GM19372 (cell line): ENCODE results near the gene DNAJC28.
A peak's percentile ranks its signal among the peaks of the same experiment; 100 is the strongest.
"Not testable (repeated sequence)": the region's sequence is repeated elsewhere in the genome, so short reads cannot be mapped to it uniquely, and the experiment has no call there.

Experiments used
- ATAC-seq: cut with Tn5 transposase; IDR thresholded peaks from one replicate; pipeline ENCODE4 v1.9.1; 2021; ENCODE audit warnings: mild to moderate bottlenecking, low read depth, moderate library complexity; ENCODE audit not compliant: unreplicated experiment

DNAJC28 gene

DNA sequence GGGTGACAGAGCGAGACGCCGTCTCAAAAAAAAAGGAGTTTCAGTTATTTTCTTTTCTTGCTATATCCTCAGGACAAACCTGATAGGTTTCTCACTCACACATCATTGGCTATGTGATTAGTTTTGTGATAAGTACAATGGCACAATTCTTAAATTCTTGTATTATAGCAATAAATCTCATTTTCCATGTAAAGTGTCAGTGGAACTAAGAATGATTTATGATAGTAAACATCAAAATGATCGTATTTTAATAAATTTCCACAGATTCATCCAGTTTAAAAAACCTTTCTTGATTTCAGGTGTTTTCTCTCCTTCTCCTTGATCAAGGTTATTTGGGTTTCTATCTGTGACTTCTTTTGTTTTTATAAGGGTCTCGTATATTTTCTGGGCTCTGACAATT lies 3.5 kb downstream of the DNAJC28 start:
- no peak for ATAC-seq

DNA sequence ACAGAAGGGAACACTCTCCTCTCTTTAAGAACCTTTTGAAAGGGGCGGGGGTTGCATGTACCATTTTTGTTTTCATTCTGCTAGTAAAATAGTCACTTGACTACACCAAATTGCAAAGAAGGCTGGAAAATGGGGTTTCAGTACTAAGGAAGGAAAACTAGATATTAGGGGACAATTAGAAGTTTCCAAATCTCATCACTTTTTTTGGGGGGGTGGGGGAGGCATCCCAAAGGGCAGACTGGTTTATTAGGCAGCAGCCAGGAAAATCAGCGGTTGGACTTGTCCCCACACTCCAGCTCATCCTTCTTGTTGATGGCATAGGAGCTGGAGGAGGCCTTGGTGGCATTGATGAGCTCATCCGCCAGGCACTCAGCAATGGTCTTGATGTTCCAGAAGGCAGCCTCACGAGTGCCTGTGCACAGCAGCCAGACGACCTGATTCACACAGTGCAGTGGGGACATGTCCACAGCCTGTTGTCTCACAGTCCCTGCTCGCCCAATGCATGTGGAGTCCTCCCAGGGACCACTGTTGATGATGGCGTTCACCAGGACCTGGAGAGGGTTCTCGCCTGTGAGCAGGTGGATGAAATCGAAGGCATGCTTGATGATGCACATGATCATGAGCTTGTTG lies 10.1 kb downstream of the DNAJC28 start:
- ATAC-seq: no peak

DNA sequence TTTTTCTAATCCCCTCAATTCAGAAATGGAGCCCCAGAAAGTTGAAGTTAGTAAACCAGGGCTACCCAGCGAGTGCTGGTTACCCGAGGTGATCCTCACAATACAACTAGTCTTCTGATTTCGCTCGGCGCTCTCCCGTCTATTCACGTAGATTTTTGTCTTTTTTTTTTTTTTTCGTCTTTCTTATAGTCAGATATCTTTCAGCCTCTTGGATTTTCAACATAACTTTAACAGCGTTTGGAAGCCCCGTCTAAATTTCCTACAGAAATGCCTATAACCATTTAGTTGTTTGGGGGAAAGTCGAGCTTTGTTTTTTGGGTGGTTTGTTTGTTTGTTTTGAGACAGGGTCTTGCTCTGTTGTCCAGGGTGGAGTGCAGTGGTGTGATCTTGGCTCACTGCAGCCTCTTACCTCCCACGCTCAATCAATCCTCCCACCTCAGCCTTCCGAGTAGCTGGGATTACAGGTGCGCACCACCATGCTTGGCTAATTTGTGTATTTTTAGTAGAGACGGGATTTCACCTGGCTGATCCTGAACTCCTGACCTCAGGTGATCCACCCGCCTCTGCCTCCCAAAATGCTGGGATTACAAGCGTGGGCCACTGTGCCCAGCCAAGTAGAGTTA lies 10.9 kb downstream of the DNAJC28 start:
- ATAC-seq: no peak

DNA sequence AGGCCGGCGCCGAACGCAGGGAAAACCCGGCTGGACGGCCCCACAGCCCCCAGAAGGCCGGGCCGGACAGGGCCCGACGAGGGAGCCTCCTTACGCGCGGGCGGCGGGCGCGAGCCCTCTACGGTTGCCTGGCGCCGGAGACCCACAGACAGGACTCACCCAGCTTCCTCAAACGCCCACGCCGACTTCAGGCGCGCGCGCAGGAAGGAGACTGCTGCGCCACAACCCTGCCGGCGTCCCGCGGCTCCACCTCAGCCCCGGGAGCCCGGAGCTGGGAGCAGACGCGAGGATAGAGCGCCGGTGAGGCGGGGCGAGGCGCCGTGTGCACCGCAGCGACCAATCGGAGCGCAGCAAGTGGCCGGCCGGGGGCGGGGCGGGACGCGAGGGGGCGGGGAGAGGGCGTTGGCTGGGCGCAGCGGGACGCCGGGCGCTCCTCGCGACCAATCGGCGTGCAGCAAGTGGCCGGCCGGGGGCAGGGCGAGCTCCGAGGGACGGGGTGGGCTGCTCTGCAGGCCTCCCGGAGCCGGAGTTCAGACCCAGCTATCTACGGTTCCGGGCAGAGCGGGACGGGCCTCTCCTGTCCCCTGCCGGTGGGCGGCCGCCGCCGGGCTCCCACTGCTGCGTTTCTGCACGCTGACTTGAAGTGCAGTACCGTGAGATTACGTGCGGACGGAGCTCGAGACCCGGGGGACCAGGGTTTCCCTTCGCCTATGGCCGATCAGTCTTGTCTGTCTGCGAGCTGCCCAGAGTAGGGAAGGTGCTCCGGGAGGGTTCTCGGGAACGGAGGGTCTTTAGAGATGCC lies 11.6 kb downstream of the DNAJC28 start, which contains the start of gene TMEM50B:
TSS of gene TMEM50B (minus strand) at position 296 of the 802 bp plus-strand sequence. CDS start 11,089 bp downstream, outside the sequence.
- peak; percentile 87 for ATAC-seq

DNA sequence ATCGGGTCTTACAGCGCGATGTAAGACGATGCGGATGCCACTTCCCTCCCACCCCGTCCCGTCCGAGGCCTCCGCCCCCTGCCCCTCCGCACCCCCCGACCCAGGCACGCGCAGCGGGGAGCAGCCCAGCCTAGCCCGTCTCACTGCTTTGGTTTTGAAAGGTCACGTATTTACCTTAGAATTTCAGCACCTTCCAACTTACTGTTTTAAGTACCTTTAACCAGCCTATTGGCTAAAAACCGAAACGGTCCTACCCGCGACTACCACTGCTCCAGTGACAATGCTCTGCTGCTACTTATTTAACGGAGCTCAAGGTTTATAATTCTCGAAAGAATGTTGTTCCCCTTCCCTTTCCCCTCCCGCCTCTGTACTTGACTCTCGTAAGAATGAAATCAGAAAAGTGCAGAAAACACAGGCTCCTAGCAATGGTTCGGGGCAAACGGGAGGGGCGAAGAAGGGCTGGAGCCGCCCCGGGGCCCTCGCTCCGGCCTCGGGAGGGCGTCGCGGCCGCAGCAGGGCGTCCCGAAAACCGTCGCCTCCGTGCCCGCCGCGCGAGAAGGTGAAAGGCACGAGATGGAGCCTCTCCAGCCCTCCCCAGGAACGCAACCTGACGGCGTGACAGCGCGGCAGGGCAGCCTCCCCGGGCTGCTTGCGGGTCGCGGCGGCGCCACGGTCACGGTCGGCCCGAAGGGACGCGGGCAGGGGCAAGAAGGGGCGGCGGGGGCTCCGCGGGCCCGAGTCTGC lies 12.4 kb downstream of the DNAJC28 start:
- peak; percentile 11 for ATAC-seq

DNA sequence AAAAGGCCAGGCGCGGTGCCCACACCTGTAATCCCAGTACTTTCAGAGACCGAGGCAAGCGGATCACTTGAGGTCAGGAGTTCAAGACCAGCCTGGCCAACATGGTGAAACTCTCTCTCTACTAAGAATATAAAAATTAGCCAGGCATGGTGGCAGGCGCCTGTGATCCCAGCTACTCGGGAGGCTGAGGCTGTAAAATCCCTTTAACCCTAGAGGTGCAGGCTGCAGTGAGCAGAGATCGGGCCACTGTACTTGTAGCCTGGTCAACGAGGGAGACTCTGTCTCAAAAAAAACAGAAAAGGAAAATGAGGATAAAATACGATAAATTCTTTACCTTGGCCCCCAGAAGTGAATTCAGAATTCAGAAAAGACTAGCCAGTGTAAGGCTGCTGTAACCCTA lies 13.3 kb downstream of the DNAJC28 start:
- ATAC-seq: no peak

DNA sequence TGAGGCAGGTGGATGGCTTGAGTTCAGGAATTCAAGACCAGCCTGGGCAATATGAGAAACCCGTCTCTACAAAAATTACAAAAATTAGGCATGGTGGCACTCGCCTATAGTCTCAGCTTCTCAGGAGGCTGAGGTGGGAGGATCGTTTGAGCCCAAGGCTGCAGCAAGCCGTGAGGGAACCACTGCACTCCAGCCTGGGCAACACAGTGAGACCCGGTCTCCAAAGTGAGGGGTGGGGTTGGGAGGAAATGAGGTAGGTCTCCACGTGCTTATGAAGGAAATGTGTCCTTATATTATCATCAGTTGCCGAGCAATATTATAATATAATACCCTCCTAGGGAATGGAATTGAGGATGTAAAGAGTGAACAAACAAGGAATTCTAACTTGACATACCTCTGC lies 14.4 kb downstream of the DNAJC28 start:
- no peak for ATAC-seq

DNA sequence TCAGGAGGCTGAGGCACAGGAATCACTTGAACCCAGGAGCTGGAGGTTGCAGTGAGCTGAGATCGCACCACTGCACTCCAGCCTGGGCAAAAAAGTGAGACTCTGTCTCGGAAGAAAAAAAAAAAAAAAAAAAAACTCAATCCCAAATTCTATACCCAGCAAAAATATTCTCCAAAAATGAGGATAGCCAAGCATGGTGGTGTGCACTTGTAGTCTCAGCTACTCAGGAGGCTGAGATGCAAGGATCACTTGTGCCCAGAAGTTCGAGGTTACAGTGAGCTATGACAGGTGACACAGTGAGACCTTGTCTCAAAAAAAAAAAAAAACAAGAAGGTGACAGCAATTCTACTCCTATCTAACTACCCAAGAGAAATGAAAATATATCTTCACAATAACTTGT lies 18.2 kb downstream of the DNAJC28 start:
- no peak for ATAC-seq

DNA sequence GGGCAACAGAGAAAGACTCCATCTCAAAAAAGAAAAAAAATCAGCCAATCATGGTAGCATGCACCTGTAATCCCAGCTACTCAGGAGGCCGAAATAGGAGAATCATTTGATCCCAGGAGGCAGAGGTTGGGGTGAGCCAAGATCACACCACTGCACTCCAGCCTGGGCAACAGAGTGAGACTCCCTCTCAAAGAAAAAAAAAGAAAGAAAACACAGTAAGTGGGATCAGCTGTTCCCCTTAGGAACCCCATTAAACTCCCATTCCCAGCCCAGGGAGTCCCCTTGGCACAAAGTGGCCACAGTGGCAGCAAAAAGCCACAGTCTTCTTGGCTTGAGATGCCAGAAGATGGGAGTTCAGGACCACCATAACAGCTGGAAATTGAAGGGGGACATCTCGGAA lies 20.8 kb downstream of the DNAJC28 start:
- no peak for ATAC-seq

DNA sequence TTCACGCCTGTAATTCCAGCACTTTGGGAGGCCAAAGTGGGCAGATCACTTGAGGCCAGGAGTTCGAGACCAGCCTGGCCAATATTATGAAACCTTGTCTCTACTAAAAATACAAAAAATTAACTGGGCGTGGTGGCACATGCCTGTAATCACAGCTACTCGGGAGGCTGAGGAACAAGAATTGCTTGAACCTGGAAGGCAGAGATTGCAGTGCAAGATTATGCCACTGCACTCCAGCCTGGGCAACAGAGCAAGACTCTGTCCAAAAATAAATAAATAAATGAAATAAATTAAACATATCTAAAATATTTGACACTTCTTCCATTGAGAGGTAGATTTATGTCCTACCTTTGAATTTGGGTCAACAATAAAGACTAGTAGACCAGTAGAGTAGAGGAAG lies 22.3 kb downstream of the DNAJC28 start:
- ATAC-seq: not testable (repeated sequence)

DNA sequence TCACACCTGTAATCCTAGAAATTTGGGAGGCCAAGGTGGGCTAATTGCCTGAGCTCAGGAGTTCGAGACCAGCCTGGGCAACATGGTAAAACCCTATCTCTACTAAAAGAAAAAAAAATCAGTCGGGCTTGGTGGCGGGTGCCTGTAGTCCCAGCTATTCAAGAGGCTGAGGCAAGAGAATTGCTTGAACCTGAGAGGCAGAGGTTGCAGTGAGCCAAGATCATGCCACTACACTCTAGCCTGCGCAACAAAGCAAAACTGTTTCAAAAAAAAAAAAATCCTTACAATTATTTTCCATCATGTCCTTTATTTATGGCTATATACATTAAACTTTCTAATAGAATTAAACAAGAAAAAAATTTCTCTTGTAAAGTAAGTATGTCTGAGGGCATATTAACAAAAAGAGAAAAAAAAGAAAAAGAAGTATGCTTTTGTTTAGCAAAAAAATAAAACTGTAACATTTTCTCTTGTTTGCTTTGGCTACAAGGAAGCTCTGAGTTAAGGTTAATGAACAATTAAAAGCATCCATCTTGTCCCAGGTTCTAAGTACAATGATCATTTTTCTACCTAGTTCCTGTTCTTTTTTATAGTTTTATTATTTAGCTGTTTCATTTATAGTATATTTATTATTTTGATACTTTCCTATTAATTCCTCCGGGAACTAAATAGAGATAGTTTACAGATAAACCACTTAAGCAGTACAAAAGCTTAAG lies 29.8 kb downstream of the DNAJC28 start:
- no peak for ATAC-seq

DNA sequence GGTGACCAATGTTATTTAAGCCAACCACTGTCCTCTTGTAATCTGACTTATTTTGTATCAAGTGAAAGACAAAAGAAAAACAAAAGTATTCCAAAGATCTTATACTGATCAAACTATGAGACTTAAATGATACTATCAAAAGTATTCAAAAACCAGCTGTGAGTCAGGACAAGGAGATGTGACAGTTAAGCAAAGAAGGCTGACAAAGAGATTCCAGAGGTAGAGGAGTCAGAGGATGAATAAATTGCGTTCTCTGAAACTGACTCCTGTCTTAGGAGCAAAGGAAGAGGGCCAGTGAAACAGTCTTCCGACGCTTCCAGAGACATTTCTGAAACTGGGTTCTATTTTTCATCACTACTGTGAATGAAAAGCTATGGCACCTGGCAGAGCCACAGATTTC lies 32.7 kb downstream of the DNAJC28 start:
- no peak for ATAC-seq

DNA sequence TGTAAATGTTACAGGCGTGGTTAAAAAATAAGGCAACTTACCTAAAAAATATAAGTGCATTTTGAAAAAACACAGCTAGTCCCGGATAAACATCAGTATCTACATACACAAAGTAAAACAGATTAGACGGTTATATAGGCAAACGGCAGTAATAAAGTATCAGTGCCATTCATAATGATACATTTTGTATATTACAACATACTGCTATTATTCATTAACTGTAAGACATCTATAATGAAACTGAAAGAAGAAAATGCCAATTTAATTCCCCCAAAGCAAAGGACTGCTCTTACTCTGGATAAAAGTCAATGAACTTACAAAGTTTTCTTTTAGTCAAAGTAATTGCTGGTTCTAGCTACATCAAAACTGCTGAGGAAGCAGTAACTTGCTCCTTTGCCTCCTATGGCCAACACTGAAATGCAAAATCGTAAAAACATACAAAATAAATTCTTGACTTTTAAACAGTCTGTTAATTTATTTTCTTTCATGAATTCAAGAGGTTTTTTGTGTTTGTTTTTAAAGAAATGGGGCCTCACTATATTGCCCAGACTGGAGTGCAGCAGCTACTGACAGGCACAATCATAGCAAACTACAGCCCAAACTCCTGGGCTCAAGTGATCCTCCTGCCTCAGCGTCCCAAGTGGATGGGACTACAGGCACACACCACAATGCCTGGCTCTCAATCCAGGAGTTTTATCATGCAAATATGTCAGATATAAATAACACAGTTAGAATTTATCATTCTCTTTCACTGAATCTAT lies 35.6 kb downstream of the DNAJC28 start:
- no peak for ATAC-seq

DNA sequence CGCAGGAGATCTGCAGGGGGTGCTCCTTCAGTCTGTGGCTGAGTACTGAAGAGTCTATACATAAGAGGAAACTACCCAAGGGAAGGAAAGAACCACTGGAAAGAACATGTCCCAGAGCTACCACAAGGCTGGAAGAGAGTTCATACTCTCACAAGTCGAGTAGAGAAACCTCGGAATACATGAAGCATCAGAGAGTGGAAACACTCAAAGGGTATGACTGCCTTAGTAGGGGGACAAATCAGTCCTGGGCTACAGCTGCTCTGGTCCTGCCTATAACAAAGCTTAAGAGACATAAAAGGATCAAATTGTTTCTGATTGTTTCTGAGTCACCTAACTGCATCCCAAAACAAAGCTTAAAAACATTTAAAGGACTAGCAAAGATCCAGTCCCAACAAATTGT lies 39.2 kb downstream of the DNAJC28 start:
- ATAC-seq: no peak

DNA sequence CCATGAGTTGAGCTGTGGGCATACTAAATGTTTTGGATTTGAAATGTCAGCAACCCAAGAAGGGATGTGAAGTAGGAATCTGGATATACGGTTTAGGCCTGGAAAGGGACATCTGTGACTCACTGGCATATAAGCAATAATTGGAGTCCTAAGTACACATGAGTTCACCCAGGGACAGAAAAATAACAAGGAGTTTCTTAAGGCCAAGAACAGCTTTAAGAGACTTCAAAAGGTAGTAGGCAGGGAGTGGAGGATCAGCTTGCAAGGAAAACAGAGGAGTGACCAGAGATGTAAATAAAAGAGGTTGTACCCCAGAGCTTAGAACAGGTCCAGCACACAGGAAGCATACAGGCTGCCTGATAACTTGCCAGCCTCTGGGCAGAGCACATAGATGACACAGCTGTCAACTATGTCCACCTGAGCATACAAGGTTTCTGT lies 39.9 kb downstream of the DNAJC28 start:
- ATAC-seq: no peak

DNA sequence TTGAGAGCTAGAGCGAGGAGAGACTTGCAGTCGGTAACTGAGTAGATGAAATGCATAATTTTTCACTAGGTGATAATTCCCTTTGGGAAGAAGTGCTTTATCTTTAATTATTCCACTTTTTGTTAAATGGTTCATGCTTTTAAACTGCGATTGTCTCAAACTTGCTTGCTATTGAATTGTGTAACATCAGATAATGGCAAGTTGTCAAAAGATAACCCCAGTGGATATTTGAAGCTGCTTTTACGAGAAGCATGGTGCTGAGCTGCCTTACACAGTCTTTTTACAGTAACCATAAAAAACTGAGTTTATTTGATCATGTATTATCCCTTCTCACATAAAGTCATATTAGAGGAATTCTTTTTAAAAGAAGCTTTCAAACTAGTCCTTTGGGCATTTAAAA lies 41.9 kb downstream of the DNAJC28 start:
- no peak for ATAC-seq

DNA sequence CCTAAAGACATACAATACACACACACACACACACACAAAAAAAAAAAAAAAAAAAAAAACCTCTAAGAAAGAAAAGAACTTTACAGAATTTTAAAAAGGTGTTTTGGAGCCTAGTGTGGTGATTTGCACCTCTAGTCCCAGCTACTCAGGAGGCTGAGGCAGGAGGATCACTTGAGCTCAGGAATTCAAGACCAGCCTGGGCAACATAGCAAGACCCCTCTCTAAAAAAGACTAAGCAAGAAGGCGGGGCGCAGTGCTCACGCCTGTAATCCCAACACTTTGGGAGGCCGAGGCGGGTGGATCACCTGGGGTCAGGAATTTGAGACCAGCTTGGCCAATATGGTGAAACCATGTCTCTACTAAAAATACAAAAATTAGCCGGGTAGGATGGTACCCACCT lies 44.9 kb downstream of the DNAJC28 start:
- ATAC-seq: not testable (repeated sequence)

DNA sequence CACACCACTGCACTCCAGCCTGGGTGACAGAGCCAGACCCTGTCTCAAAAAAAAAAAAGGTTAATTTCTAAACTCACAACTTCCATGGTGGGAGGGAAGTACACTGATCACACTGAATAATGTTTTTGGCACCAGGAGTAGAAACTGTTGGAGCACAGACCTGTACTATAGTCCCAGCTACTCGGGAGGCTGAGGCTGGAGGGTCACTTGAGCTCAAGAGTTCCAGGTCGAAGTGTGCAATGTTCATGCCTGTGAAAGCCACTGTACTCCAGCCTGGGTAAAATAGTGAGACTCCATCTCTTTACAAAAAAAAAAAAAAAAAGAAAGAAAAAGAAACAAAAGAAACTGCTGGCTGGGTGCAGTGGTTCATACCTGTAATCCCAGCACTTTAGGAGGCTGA lies 47.0 kb downstream of the DNAJC28 start:
- ATAC-seq: no peak

DNA sequence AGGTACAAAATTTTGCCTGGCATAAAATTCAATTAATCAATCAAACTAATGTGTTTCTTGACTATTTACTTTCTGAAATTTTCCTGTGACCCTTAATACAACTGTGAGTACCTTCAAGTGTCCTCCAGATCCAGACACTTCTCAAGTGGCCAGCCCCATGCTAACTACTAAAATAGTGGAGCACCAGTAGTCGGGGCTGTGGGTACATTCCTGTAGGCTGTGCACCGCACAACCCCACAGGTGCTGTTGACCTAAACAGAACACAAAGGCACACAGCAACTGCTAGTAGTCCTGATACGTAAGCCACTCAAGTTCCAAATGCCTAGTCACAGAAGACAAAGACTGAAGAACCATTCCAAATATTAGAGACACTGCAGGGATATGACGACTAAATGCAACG lies 48.3 kb downstream of the DNAJC28 start:
- ATAC-seq: no peak
